Osteocyte (in vitro differentiated cells): ENCODE data around the gene BDKRB2. TPM values are rescaled to one million over a fixed set of nuclear protein-coding genes. Genes with fewer than 3 reads are reported as not detected.

Experiments used
- DNase-seq: peaks from one replicate; pipeline ENCODE4 v3.0.0; 2021; ENCODE audit warnings: mixed read lengths; ENCODE audit not compliant: unreplicated experiment; ENCODE audit errors: extremely low spot score
- H3K27ac Mint-ChIP-seq: one replicate; pipeline ENCODE4 v1.8.0; 2021; ENCODE audit warnings: mild to moderate bottlenecking, mixed read lengths; ENCODE audit not compliant: unreplicated experiment
- H3K27me3 Mint-ChIP-seq: one replicate; pipeline ENCODE4 v1.8.0; 2021; ENCODE audit warnings: mixed read lengths; ENCODE audit not compliant: unreplicated experiment
- H3K36me3 Mint-ChIP-seq: one replicate; pipeline ENCODE4 v1.8.0; 2021; ENCODE audit warnings: mixed read lengths; ENCODE audit not compliant: unreplicated experiment
- H3K4me1 Mint-ChIP-seq: one replicate; pipeline ENCODE4 v1.8.0; 2021; ENCODE audit warnings: mixed read lengths; ENCODE audit not compliant: unreplicated experiment
- H3K4me3 Mint-ChIP-seq: one replicate; pipeline ENCODE4 v1.8.0; 2021; ENCODE audit warnings: mild to moderate bottlenecking, moderate library complexity, mixed read lengths; ENCODE audit not compliant: unreplicated experiment
- H3K9me3 Mint-ChIP-seq: one replicate; pipeline ENCODE4 v1.8.0; 2021; ENCODE audit warnings: mixed read lengths; ENCODE audit not compliant: unreplicated experiment
- total RNA-seq: library from RNA; stranded (reverse); gene quantifications from 2 replicates; pipeline ENCODE4 v1.2.1, GENCODE V29; 2021
- TF ChIP-seq, protein P1 (sequence below): fragments of 200-600 bp; sonication (generic); IDR thresholded peaks from 2 replicates; pipeline ENCODE4 v1.5.0; 2021; ENCODE audit warnings: antibody characterized with exemption, mild to moderate bottlenecking, moderate library complexity

The BDKRB2 gene
- total RNA-seq, 1 donor from 2014 or later = 0.40 TPM

- TF ChIP-seq, protein P1, sequence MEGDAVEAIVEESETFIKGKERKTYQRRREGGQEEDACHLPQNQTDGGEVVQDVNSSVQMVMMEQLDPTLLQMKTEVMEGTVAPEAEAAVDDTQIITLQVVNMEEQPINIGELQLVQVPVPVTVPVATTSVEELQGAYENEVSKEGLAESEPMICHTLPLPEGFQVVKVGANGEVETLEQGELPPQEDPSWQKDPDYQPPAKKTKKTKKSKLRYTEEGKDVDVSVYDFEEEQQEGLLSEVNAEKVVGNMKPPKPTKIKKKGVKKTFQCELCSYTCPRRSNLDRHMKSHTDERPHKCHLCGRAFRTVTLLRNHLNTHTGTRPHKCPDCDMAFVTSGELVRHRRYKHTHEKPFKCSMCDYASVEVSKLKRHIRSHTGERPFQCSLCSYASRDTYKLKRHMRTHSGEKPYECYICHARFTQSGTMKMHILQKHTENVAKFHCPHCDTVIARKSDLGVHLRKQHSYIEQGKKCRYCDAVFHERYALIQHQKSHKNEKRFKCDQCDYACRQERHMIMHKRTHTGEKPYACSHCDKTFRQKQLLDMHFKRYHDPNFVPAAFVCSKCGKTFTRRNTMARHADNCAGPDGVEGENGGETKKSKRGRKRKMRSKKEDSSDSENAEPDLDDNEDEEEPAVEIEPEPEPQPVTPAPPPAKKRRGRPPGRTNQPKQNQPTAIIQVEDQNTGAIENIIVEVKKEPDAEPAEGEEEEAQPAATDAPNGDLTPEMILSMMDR = no peak
- Mint-ChIP-seq H3K9me3 (no peaks in the 10 kb centered on the region), H3K4me3 (no peak overlapping the region), H3K4me1 (peaks cover 25% of the 10 kb centered on the region), H3K27me3 (no peaks in the 10 kb centered on the region), H3K27ac (no peak overlapping the region), H3K36me3 (no peaks in the 10 kb centered on the region)
- no peak for DNase-seq
Measured at GRCh38 chr14:96251656-96252155, 47.1 kb downstream of the BDKRB2 start.

GRCh38 chr14:96252323-96252998 is 47.8 kb downstream of the BDKRB2 start:
- Mint-ChIP-seq H3K9me3 (no peaks in the 10 kb centered on the region), H3K4me3 (no peak overlapping the region), H3K4me1 (peaks cover 25% of the 10 kb centered on the region), H3K27ac (peak overlapping the region; percentile 74), H3K36me3 (no peaks in the 10 kb centered on the region), H3K27me3 (peaks cover 2% of the 10 kb centered on the region)
- DNase-seq = no peak
- TF ChIP-seq, protein P1 = no peak

GRCh38 chr14:96252999-96253539 is 48.4 kb downstream of the BDKRB2 start:
- Mint-ChIP-seq H3K27me3 (peaks cover 4% of the 10 kb centered on the region), H3K36me3 (no peaks in the 10 kb centered on the region), H3K4me1 (peaks cover 25% of the 10 kb centered on the region), H3K4me3 (no peak overlapping the region), H3K9me3 (no peaks in the 10 kb centered on the region), H3K27ac (peak overlapping the region; percentile 74)
- TF ChIP-seq, protein P1 = no peak
- no peak for DNase-seq

- TF ChIP-seq, protein P1 = no peak
- DNase-seq = no peak
- H3K27me3 Mint-ChIP-seq = peaks cover 11% of the 10 kb centered on the region
- peaks cover 4% of the 10 kb centered on the region for H3K9me3 Mint-ChIP-seq
- no peaks in the 10 kb centered on the region for H3K36me3 Mint-ChIP-seq
- no peak overlapping the region for H3K4me3 Mint-ChIP-seq
- no peak overlapping the region for H3K27ac Mint-ChIP-seq
- peaks cover 25% of the 10 kb centered on the region for H3K4me1 Mint-ChIP-seq
Measured at GRCh38 chr14:96254687-96255086, 50.0 kb downstream of the BDKRB2 start.
